Type B pancreatic cell (in vitro differentiated cells): ENCODE measurements around the gene SNX9. TPM values are rescaled to one million over a fixed set of nuclear protein-coding genes. Genes with fewer than 3 reads are reported as not detected.

Experiments
- DNase-seq: peaks from one replicate; pipeline ENCODE4 v3.0.0; 2021; ENCODE audit warnings: mixed read lengths; ENCODE audit not compliant: unreplicated experiment; ENCODE audit errors: extremely low spot score
- H3K27ac Mint-ChIP-seq: 2 replicates; pipeline ENCODE4 v1.8.0; 2021; ENCODE audit warnings: mild to moderate bottlenecking, mixed read lengths
- H3K27me3 Mint-ChIP-seq: 2 replicates; pipeline ENCODE4 v1.8.0; 2021; ENCODE audit warnings: mixed read lengths
- H3K36me3 Mint-ChIP-seq: 2 replicates; pipeline ENCODE4 v1.8.0; 2021; ENCODE audit warnings: mixed read lengths
- H3K4me1 Mint-ChIP-seq: one replicate; pipeline ENCODE4 v1.8.0; 2021; ENCODE audit warnings: mixed read lengths; ENCODE audit not compliant: unreplicated experiment
- H3K4me3 Mint-ChIP-seq: 2 replicates; pipeline ENCODE4 v1.8.0; 2021; ENCODE audit warnings: mild to moderate bottlenecking, mixed read lengths
- H3K9me3 Mint-ChIP-seq: 2 replicates; pipeline ENCODE4 v1.8.0; 2021; ENCODE audit warnings: mixed read lengths
- total RNA-seq: library from RNA; stranded (reverse); gene quantifications from 2 replicates; pipeline ENCODE4 v1.2.1, GENCODE V29; 2021; ENCODE audit warnings: low replicate concordance
- TF ChIP-seq, protein P1 (sequence below): fragments of 200-600 bp; sonication (generic); conservative IDR thresholded peaks from 2 replicates; pipeline ENCODE4 v1.5.0; 2021; ENCODE audit warnings: antibody characterized with exemption, mild to moderate bottlenecking

The SNX9 gene
- total RNA-seq, 1 donor from 2014 or later, result 23.2 TPM

DNA sequence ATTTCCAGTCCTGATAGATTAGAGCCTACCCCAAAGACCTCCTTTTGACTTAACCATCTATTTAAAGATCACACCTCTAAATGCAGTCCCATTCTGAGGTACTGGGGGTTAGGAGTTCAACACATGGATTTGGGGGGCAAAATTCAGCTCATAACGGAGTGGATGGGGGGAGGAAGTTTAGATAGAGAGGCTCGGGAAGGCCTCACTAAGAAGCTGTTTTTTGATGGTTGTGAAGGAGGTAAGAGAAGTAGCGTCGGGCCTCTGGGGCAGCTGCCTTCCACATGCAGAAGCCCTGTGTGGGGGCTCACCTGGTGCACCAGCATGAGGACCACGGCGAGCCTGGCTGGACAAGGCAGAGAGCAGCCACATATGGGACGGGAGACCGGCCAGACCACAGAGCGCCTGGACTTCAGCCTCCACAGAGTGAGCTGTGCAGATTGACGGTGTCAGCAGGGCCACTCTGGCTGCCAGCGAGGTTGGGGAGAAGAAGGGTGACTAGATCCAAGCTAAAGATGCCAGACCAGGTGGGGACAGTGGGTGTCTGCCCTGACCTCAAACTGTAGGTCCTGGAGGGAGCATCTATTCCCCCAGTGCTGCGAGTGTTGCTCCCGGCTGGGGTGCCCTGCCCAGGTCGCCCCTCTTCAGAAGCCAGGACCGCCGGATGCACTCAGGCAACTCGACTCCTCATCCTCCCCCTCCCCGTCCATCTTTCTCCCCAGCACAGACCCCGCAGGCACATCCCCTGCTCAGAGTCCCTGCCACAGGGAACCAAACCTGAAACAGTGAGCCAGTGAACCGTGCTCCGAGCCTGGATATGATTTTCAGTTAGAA is 153.5 kb downstream of the SNX9 start:
- H3K9me3 Mint-ChIP-seq, result no peaks in the 10 kb centered on the region
- DNase-seq, result no peak
- H3K27ac Mint-ChIP-seq, result no peak overlapping the region
- peaks cover 18% of the 10 kb centered on the region for H3K4me1 Mint-ChIP-seq
- TF ChIP-seq, protein P1, sequence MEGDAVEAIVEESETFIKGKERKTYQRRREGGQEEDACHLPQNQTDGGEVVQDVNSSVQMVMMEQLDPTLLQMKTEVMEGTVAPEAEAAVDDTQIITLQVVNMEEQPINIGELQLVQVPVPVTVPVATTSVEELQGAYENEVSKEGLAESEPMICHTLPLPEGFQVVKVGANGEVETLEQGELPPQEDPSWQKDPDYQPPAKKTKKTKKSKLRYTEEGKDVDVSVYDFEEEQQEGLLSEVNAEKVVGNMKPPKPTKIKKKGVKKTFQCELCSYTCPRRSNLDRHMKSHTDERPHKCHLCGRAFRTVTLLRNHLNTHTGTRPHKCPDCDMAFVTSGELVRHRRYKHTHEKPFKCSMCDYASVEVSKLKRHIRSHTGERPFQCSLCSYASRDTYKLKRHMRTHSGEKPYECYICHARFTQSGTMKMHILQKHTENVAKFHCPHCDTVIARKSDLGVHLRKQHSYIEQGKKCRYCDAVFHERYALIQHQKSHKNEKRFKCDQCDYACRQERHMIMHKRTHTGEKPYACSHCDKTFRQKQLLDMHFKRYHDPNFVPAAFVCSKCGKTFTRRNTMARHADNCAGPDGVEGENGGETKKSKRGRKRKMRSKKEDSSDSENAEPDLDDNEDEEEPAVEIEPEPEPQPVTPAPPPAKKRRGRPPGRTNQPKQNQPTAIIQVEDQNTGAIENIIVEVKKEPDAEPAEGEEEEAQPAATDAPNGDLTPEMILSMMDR, result no peak
- no peak overlapping the region for H3K4me3 Mint-ChIP-seq
- no peaks in the 10 kb centered on the region for H3K36me3 Mint-ChIP-seq
- peaks cover 9% of the 10 kb centered on the region for H3K27me3 Mint-ChIP-seq

DNA sequence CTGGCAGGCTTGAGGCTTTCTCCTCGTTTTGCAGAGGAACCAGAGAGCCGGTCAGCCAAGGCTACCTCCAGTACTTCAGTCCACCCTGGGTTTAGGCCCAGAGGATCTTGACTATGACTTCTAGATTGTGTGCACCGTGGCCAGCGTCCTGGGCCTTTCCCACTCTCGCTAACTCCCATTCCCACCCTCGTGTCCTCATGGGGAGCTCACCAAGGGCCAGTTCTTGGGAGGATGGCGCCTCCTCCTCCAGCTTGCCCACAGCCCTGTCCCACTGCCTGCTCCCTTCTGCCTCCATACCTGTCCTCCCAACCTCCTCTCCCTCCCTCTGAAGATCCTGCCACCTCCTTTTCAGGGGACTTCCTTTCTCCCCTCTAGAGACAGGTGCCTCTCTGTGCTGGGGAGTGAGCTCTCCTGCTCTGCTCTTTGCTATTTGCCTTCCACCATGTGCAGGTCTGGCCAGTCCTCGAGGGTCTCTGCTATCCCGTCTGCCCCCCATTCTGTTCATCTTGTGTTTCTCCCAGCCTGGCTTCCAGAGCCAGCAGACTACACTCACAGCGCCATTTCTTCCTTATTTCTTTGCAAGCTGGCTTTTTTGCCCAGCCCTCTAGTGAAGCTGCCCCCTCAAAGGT is 154.2 kb downstream of the SNX9 start:
- no peak for DNase-seq
- Mint-ChIP-seq H3K4me3 (no peak overlapping the region), H3K36me3 (no peaks in the 10 kb centered on the region), H3K9me3 (no peaks in the 10 kb centered on the region), H3K4me1 (peaks cover 15% of the 10 kb centered on the region), H3K27ac (peak overlapping the region; percentile 37), H3K27me3 (peaks cover 9% of the 10 kb centered on the region)
- TF ChIP-seq, protein P1, result no peak

DNA sequence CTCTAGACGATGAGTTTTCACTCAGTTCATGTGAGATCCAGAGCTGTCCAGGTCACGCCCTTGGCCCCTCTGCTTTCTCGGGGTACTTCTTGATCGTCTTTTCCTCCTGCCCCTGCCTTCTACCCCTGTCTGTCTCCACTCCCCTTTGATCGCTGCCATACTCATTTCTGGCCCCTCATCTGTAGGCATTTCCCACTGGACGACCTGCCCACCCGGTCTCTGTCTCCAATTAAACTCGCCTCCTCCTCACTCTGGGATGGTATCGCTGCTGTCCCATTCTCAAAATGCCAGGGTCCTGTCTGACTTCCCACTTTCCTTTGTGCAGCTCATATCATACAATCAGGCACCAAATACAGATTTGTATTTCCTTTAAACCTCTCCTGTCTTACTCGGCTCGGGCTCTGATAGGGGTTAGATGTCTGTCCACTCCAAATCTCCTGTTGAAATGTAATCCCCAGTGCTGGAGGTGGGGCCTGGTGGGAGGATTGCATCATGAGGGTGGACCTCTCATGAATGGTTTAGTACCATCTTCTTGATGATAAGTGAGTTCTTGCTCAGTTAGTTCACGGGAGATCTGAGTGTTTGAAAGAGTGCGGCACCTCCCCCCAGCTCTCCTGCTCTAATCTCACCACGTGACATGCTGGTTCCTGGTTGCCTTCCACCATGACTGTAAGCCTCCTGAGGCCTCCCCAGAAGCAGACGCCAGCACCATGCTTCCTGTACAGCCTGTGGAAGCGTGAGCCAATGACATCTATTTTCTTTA is 155.2 kb downstream of the SNX9 start:
- TF ChIP-seq, protein P1, result no peak
- Mint-ChIP-seq H3K27ac (no peak overlapping the region), H3K36me3 (no peaks in the 10 kb centered on the region), H3K9me3 (no peaks in the 10 kb centered on the region), H3K4me1 (peaks cover 17% of the 10 kb centered on the region), H3K27me3 (peaks cover 9% of the 10 kb centered on the region), H3K4me3 (no peak overlapping the region)
- no peak for DNase-seq

DNA sequence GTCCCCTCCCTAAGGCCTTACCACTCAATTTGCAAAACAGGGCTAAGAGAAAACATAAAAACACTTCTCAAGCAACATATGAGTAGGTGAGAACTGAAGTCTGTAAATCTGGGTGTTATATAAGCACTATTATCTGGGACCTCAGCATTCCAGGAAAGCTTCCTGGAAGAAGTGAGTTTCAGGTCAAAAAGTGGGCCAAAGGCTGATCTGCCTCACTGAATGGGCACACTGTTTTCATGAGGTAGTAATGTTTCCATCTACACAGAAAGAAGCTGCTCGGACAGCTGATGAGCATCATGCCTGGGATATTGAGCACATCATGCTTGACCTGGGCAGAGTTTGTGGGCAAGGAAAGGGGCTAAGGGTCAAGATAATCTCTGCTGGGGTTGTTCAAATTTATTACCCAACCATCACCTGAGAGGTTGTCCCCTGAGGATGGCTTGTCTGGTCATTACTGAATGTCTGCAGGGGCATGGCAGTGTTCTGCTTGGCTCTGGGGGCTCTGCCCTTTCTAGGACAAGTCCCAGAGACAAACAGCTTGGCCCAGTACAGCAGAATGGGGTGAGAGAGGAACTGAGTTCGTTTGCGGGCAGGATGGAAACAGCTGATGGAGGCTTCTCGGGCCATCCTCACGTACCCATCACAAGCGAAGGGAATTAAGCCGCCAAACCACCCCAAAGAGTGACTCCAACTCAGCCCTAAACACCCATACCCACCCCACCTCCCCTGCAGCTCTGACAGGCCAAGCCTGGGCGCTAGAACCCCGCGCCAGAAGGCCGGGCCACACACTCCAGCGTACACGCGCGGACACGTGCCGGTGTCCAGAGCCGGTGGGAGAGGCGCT is 157.5 kb downstream of the SNX9 start:
- TF ChIP-seq, protein P1, result no peak
- Mint-ChIP-seq H3K27ac (peak overlapping the region; percentile 67), H3K36me3 (no peaks in the 10 kb centered on the region), H3K27me3 (peaks cover 9% of the 10 kb centered on the region), H3K4me3 (peak overlapping the region; percentile 82), H3K9me3 (no peaks in the 10 kb centered on the region), H3K4me1 (peaks cover 18% of the 10 kb centered on the region)
- DNase-seq, result no peak

DNA sequence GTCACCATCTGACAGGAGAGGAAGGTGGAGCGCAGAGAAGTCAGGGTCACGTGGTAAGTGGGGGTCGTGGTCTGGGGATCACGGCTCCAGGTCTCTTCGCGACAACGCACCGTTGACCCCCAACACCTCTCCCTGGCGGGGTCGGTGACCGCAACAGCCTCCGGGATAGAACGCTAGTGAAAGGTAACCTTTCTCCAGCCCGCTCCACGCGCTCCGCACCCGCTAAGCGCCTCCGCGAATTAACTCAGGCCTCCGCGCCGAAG is 158.0 kb downstream of the SNX9 start:
- Mint-ChIP-seq H3K4me1 (peaks cover 22% of the 10 kb centered on the region), H3K4me3 (peak overlapping the region; percentile 82), H3K27me3 (peaks cover 9% of the 10 kb centered on the region), H3K27ac (no peak overlapping the region), H3K9me3 (no peaks in the 10 kb centered on the region), H3K36me3 (no peaks in the 10 kb centered on the region)
- no peak for DNase-seq
- TF ChIP-seq, protein P1, result no peak
